Hypothalamus (tissue), 51 donors: ENCODE measurements around the gene BAHCC1.

ENCODE experiments used
- DNase-seq, 51 donors: peaks; one replicate each; lab custom pipeline; 2025; lab: John Stamatoyannopoulos, UW

Gene BAHCC1

DNA sequence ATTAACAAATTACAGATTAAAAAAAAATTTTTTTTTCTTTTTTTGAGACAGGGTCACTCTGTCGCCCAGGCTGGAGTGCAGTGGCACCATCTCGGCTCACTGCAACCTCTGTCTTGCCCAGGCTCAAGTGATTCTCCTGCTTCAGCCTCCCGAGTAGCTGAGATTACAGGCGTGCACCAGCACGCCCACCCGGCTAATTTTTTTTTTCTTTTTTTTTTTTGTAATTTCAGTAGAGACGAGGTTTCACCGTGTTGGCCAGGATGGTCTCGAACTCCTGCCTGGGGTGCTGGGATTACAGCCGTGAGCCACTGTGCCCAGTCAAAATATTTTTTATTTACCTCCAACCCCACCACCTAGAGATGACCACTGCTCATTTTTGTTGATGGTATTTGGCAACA lies 91.8 kb downstream of the BAHCC1 start:
- no peak for DNase-seq

DNA sequence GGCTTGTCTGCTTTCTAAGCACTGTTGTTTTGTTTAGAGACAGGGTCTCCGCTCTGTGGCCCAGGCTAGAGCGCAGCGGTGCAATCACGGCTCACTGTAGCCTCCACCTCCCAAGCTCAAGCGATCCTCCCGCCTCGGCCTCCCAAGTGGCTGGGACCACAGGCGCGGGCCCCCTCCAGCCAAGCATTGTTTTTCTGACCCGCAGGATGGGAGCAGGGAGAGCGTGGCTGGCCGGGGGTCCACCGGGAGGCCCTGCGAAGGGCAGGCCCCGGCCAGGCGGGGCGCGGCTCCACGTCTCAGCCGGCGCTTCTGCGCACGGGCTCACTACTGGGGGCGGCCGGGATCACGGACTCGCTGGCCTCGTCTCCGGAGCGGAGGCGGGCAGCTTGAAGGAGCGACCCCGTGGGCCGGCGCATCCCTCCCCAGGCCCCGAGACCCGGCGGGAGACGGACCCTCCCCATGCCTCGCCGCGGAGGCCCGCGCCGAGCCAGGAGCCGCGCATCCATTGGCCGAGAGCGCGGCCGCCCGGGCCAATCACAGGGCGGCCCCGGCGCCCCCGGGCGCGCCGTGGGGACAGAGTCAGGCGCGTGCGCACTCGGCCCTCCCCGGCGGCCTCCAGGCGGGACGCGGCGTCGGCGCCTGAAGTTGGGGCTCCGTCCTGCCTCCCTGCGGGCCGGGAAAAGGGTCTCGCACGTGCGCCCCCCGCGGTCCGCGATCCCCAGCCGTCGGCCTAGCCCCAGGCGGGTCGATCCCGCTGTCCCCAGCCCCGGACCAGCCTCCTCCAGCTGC lies 92.4 kb downstream of the BAHCC1 start:
- peak in 46 of 51 donors; percentile 17 to 86 (median 58) for DNase-seq

DNA sequence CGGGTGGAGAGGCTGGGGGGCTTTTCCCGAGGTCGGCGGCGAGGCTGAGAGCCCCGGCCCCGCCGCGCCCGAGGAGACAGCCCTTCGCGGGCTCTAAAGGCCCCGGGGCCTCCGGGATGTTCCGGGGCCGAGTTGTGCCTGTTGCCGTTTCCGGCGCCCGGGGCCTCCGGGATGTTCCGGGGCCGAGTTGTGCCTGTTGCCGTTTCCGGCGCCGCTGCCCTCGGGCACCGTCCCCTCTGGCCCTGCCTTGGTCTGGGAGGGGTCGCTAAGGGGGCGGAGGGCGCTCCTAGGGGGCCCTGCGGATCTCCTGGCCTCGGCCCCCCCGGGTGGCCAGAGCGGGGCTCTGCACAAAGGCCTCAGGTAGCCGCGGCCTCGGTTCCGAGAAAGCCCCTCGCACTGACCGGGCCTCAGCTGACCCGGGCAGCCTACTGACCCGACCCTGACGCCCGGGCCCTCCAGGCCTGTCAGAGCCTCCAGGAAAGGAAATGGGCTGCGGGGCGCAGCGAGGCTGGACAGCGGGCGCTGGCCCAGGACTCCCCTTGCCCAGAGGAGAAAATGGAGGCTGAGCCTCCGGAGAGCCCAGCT lies 93.1 kb downstream of the BAHCC1 start:
- no peak for DNase-seq

DNA sequence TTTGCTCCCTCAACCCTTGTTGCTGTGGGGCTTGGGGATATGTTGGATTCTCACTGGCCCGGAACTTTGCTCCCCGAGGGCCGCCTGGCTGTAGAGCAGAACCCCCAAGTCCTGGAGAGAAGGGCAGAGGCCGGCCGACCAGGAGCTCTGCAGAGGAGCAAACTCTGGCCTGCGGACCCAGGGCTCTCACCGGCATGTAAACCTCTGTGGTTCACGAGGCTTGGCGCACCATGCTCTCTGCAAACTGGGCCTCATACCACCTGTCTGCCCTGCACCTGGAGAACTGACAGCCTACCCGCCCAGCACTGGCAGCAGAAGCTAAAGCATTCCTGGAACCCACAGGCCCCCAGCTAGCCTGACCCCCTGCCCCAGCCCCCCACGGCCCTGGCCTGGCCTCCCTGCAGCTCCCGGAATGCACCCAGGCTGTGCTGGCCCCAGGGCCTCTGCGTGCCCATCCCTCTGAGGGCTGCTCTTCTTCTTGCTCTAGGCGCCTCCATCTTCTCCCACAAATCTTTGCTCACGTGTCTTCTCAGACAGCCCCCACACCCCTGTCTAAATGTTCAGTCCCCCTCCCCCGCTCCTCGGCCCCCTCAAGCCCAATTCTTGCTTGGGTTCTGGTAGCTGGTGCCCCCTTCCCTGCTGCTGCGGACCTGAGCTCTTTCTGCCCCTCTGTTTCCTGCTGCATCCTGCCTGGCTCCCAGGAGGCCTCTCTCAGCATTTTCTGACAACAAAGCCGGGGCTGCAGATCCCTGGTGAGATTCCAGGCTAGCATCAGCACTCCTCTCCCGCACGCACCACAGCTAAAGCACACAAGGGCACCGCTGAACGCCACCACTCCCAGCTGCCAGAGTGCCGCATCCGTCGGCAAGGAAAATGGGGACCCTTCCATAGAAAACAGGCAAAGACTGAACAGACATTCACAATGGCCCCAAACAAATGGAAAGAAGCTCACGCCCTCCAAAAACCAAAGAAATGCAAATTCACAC lies 94.0 kb downstream of the BAHCC1 start:
- DNase-seq = peak in 1 of 51 donors; percentile 21

DNA sequence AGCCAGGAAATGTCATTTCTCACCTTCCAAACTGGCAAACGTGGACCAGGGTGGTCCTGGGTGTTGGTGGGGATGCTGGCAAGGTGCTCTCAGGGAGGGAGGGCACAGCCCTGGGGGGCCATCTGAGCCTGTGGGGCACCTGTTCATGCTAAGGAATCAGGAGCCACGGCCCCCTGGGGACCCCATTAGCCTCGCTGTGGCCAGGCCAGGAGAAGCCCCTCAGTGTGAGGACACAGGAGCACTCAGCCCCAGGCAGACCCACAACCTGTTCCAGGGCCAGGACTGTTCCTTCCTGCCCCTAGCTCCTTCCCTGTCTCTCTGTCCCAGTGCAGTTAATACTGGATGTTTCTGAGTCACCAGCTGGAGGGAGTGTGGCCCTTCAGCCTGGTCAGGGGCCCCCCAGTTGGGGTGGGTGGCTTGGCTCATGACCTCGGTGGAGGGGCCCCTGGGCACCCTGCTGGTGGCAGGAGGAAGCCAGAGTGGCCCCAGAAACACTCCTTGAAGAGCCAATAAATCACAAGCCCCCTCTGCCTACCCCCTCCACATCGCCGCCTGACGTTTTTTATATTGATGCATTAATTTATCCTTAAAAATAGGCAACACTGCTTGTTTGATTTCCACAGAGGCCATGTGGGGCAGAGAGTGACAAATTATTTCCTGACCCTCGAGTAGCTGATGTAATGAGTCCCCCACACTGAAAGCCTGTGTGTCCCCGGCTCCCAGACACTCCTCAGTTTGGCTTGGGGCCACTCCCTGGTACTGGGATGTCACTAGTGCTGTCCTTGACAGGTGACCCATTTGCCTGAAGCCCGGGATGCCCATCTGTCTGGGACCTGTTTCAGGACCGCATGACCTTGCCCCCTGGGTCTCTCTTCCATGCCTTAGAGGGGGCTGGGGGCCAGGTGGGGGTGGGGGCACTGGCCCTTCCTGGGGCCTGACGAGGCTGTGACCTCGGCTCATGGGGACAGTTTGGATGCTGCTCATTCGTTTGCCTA lies 95.0 kb downstream of the BAHCC1 start:
- no peak for DNase-seq

DNA sequence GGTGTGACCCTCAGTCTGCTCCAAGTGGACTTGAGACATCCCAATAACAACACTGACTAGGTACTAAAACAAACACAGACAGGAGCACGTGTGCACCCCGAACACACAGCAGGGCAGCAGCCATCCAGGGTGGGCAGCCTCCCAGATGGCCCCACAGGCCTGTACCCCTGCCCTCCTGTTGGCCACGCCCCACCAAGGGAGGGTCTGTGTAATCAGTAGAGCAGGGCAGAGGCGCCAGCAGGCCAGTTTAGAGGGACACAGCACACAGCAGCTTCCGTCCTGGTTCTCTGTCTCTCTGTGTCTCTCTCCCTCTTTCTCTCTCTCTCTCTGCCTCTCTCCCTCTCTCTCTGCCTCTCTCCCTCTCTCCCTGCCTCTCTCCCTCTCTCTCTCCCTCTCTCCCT lies 95.9 kb downstream of the BAHCC1 start:
- no peak for DNase-seq

DNA sequence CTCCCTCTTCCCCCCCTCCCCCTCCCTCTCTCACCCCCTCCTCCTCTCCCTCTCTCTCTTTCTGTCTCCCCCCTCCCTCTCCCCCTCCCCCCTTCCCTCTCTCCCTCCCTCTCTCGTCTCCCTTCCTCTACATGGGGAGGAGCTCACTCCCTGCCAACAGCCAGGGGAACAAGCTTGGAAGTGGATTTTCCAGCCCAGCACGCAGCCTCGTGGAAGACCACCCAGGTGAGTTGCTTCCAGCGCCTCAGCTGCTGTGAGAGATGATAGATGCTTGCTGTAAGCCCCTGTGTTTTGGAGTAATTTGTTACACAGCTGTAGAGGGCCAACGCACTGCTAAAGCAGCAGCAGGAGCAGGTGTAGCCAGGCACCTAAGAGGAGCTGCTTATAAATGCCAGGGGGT lies 96.5 kb downstream of the BAHCC1 start:
- no peak for DNase-seq

DNA sequence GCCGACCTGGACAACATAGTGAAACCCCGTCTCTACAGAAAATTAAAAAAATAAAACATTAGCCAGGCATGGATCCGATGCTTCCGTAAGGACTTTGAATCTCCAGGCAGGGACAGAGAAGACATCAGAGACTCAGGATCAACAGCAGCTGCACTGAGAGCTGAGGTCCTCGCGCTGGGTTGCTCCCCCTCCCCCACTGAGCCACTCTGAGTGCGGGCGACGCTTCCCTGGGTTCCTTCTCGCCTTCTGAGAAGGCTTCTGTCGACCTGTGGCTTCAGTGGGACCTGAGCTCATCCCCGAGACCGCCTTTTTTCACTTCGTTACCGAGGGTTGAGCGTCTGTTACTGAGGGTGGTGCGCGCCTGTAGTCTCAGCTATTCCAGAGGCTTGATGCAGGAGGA lies 96.9 kb downstream of the BAHCC1 start:
- DNase-seq = no peak

DNA sequence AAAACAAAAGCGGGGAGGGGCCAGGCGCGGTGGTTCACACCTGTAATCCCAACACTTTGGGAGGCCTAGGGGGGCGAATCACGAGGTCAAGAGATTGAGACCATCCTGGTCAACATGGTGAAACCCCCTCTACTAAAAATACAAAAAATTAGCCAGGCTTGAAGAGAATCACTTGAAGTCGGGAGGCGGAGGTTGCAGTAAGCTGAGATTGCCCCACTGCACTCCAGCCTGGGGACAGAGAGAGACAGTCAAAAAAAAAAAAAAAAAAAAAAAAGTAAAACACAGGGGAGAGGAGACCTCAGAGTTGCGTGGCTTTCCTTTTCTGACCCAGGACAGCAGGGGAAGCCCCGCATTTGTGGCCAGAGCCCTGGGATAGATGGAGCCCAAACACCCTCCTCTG lies 97.4 kb downstream of the BAHCC1 start:
- no peak for DNase-seq

DNA sequence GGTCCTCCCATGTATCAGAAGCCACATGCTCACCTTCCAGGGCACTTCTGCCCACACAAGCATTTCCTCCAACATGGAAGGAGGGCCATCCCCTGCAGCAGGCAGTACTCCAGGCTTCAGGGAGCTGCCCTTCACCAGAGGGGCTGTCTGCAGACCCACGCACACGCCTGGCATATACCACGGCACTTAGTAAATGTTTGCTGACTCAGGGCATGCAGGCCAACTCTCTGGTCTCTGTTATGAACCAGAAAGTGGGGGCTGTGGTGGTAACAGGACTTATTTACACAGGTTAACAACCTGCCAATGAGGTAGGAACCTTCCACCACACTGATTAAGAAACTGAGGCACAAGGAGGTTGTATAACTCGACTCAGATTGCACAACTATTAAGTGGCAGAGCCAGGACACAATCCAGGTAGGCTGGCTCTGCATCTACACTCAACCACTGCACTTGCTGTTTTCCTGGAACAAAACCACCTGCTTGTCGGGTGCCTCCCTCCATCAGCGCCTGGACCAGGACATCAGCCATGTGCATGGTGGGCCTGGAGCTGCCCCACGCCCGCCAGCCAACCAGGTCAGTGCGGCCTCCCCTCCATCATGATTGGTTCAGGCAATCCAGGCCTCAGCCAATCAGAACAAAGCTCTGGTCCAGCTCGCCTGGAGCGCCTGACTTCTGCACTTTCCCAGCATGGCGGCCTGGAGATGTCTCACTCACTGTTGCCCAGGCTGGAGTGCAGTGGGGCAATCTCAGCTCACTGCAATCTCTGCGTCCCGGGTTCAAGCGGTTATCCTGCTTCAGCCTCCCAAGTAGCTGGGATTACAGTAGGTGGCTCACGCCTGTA lies 98.2 kb downstream of the BAHCC1 start:
- DNase-seq = no peak

DNA sequence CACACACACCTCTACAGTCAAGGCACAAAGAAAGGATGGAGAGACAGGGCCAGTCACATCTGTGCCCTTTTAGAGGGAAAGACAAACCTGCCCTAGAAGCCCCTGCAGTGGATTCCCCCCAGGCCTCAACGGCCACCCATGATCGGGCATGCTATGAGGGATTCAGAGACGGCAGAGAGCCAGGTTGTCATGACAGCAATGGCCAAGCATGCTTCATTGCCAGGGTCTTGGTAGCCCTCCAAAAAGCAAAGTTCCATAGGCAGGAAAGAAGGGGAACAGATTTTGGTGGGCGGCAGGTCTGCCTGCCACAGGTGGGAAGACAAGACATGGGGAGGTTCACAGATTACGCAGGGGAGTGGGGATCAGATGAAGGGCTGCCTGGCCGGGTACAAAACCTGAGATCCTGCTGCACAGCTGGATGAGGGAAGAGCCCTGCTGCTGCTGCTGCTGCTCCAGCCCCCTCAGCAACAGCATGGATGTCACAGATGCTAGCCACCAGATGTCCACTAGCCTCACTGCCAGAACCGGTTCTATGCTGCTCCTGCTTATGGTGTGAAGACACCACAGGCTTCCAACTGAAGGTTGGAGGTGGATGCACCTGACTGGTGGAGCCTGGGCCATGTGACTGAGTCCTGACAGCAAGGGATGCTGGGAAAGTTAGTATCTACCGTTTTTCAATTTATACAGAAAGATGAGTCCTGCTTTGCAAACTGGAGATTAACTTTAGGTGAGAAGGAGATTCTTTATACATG lies 99.5 kb downstream of the BAHCC1 start:
- peak in 11 of 51 donors; percentile 14 to 72 (median 34) for DNase-seq

DNA sequence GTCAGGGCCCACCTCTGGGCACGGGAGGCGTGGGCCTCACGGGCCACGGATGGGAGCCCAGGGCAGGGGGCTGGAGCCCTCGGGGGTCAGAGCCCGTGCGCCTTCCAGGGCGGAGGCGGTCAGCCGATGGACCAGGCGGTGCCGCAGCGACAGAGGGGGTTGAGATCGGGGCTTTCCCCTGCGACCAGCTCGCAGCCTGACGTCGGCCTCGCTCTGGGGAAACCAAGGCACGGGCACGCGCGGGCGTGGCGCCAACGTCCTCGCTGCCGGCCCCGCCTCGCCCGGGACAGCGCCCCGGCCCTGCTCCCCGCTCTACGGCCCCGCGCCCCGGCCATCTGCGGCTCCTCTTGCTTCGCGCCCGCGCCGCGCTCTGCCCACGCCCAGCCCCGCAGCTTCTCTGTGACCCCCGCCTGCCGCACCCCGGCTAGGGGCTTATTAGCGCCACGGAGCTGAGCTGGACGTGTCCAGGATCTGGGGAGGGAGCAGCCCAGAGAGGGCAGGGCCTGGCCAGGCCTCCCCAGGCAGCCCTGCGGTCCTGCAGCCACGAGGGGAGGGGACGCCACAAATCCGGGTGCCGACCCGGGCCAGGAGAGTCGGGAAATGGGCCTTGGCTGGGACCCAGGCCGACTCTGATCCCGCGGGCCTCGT lies 103.8 kb downstream of the BAHCC1 start:
- no peak for DNase-seq

DNA sequence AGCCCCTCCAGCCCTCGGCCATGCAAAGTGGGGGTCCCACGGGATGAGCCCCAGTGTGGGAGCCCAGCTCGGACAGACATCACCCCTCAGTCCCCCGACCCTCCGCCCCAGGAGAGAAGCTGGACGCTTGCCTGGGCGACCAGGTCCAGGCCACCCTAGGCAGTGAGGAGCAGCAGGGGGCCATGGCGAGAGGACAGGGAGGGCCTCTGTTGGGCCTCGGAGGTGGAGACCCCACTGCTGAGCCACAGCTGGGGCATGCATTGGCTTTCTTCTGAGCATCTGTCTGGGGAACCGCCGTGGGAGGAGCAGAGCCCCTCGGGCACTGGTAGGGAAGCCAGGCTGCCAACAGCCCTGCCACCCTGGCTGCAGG lies 104.3 kb downstream of the BAHCC1 start:
- DNase-seq = no peak

DNA sequence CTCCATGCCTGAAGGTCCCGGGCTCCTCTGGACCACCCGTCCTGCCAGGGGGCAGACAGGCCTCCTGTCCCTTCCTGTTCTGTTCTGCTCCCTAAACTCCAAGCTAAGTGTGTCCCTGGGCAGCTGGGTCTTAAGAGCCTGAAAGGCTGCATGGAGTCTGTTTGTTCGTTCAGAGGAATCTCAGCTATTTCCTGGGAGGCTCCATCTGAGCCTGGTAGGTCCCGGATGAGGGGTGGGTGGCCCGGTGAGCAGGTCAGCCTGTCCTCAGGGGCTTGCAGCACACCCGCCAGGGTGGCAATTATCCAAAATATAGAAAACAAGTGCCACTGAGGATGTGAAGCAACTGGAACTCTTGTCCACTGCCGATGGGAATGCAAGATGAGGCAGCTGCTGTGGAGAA lies 104.8 kb downstream of the BAHCC1 start:
- no peak for DNase-seq

DNA sequence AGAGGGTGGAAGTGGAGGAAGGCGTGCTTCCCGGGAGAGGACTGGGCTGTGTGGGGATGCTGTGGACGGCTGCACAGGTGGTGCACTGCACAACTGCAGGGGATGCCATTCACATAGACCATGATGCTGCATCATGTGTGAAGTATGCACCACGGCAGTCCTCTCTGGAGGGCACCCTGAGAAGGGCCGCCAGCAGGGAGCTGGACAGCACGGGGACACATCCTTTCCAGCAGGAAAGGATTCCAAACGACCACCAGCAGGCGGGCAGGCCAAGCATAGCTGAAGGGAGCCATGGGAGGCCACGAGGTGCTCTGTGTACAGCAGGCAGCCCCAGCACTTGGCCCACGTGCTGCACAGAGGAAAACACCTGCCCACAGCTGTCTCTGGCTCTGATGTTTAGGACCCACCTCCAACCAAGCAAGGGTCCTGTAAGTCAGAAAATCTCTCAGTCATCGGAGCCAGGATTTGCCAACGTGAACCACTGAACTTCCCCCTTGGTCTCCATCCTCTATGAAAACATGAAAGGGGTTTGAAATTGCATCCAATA lies 107.3 kb downstream of the BAHCC1 start:
- no peak for DNase-seq

DNA sequence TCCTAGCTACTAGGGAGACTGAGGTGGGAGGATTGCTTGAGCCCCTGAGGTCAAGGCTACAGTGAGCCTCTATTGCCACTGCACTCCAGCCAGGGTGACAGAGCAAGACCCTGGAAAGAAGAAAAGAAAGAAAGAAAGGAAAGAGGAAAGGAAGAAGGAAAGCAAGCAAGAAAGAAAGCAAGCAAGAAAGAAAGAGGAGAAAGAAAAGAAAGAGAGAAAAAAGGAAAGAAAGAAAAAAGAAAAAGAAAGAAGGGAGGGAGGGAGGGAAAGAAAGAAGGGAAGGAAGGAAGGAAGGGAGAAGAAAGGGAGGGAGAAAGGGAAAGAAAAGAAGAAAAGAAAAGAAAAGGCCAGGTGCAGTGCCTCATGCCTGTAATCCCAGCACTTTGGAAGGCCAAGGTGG lies 108.4 kb downstream of the BAHCC1 start:
- no peak for DNase-seq

DNA sequence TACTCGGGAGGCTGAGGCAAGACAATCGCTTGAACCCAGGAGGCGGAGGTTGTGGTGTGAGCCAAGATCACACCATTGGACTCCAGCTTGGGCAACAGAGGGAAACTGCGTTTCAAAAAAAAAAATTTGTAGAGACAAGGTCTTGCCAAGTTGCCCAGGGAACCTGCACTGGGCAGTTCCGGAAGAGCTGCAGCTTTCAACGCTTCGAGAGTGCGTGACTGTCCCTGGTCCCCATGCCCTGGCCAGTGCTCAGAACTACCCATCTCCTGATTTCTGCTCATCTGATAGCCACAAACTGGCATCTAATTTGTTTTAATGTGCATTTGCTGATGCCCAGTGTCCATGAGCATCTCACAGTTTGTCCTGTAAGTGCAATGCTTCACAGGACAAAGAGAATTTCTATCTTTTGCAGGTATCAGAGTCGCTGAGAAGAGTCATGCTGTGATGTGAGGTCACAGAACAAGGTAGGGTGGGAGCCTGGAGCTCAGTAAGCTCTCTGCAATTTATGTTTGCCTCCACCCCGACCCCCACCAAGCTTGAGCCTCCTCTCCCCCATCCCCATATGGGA lies 113.5 kb downstream of the BAHCC1 start:
- DNase-seq = no peak
